Activated naive CD8-positive, alpha-beta T cell treated with anti-CD3 and anti-CD28 coated beads, Interleukin-2, amount 50 U/mL, for 24 hours (primary cell): ENCODE data around the gene GSE1.

Experiments used
- ATAC-seq: fragments of 150-1000 bp; cut with Tn5 transposase; one replicate; pipeline ENCODE4 v1.10.0; 2021
- DNase-seq: peaks from one replicate; pipeline ENCODE4 v3.0.0; 2021
- H3K27ac Mint-ChIP-seq: one replicate; pipeline ENCODE4 v1.8.0; 2021; ENCODE audit warnings: mild to moderate bottlenecking, mixed read lengths
- H3K27me3 Mint-ChIP-seq: one replicate; pipeline ENCODE4 v1.8.0; 2021; ENCODE audit warnings: mixed read lengths
- H3K36me3 Mint-ChIP-seq: one replicate; pipeline ENCODE4 v1.8.0; 2021; ENCODE audit warnings: low read depth, mixed read lengths
- H3K4me1 Mint-ChIP-seq: one replicate; pipeline ENCODE4 v1.8.0; 2021; ENCODE audit warnings: mixed read lengths
- H3K4me3 Mint-ChIP-seq: one replicate; pipeline ENCODE4 v1.8.0; 2021; ENCODE audit warnings: mild to moderate bottlenecking, moderate library complexity, mixed read lengths
- H3K9me3 Mint-ChIP-seq: one replicate; pipeline ENCODE4 v1.8.0; 2021; ENCODE audit warnings: mixed read lengths

Gene GSE1

DNA sequence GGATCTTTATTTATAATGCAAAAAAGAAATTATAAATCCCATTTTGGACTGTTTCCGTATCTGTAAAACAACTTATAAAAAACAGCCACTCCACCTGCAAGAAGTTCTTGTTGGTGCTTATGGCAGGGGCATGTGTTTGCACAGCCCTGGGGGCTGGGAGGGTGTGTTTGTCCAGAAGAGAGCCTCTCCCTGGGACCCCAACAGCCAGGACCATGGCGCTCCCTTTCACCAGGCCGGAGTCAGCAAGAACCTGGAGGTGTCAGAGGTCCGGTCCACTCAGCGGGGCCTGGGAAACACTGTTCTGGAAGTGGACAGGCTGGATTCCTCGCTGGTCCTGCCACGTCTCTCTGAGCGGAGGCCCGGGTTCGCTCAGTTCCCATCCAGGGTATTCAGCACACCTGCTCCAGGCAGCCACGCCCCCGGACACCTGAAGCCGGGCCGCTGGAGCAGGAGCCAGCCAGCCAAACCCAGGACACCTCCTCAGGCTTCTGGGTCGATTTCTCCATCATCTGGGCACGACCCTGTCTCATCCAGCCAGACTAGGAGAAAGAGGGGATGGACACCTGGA is 94.5 kb downstream of the GSE1 start:
- Mint-ChIP-seq H3K4me1 (no peaks in the 10 kb centered on the region), H3K27me3 (no peaks in the 10 kb centered on the region), H3K36me3 (peaks cover 4% of the 10 kb centered on the region), H3K4me3 (no peak overlapping the region), H3K27ac (no peak overlapping the region), H3K9me3 (no peaks in the 10 kb centered on the region)
- DNase-seq: no peak
- no peak for ATAC-seq

DNA sequence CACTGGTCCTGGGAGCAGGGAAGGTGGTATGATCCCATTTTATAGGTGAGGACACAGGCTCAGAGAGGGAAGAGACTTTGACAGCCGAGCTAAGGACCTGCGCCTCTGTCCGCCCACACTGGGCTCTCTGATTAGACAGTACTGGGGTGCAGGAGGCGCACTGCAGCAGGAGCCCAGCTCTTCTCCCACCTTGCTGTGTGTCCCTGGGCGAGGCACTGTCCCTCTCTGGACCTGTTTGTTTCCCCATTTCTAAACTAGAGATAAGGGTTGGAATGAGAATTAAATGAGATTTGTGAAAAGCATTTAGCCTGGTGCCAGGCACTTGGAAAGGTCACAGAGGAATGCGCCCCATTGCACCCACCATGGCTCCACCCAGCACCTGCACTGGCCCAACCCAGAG is 95.2 kb downstream of the GSE1 start:
- no peaks in the 10 kb centered on the region for H3K4me1 Mint-ChIP-seq
- peaks cover 5% of the 10 kb centered on the region for H3K36me3 Mint-ChIP-seq
- DNase-seq (no peak), ATAC-seq (no peak)
- no peak overlapping the region for H3K27ac Mint-ChIP-seq
- no peak overlapping the region for H3K4me3 Mint-ChIP-seq
- no peaks in the 10 kb centered on the region for H3K27me3 Mint-ChIP-seq
- no peaks in the 10 kb centered on the region for H3K9me3 Mint-ChIP-seq

DNA sequence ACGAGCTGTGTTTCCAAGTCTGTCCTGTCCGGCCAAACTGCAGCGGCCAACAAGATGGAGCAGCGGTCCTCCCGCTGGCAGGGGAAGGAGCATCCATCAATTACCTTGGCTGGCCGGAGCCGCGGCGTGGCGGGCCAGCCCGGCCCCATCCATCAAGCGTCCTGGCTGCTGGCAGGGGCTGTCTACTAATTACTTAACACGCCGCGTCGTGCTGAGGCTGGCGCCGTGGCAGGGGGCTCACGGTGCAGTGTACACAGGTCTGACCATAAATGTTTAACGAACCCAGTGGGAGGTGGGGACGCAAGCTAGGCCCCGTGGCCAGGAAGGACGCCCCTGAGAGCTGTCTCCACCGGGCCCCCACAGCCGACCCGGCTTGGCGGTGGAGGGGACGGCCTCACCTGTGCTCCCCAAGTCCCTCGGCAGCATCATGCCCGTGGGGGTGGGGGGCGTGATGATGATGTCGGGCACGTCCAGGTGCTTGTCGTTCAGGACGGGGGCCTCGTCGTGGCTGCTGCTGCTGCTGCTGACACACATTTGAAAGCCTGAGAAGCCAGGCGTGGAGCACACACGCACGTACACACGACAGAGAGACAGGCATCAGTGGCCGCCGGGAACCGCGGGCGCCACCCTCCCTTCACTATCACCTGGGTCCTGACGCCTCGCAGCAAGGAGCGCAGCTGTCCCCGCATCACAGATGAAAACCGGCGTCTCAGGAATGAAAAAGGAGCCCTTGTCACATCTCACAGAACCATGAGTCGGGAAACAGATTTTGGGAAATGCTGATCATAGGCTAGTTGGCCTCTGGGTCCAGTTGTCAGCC is 96.9 kb downstream of the GSE1 start:
- no peak for DNase-seq
- Mint-ChIP-seq H3K4me1 (no peaks in the 10 kb centered on the region), H3K27me3 (no peaks in the 10 kb centered on the region), H3K36me3 (peaks cover 5% of the 10 kb centered on the region), H3K9me3 (no peaks in the 10 kb centered on the region), H3K4me3 (no peak overlapping the region), H3K27ac (no peak overlapping the region)
- no peak for ATAC-seq

DNA sequence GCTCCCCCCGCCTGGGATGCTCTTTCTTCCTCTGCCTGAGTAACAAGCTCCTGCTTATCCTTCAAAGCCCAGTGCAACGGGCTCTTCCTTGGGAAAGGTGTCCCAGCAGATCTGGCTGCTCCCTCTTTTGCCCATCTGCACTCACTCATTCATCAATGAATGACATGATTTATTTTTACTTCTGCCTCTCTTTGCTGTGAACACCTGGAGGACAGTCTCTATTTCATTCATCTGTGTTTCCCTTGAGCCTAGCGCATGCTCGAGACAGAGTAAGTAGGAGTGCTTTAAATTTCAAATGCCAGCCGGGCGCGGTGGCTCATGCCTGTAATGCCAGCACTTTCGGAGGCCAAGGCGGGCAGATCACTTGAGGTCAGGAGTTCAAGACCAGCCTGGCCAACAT is 97.6 kb downstream of the GSE1 start:
- peaks cover 5% of the 10 kb centered on the region for H3K36me3 Mint-ChIP-seq
- H3K4me3 Mint-ChIP-seq: no peak overlapping the region
- no peak for ATAC-seq
- H3K9me3 Mint-ChIP-seq: no peaks in the 10 kb centered on the region
- peaks cover 5% of the 10 kb centered on the region for H3K4me1 Mint-ChIP-seq
- H3K27ac Mint-ChIP-seq: no peak overlapping the region
- peaks cover 3% of the 10 kb centered on the region for H3K27me3 Mint-ChIP-seq
- DNase-seq: no peak

DNA sequence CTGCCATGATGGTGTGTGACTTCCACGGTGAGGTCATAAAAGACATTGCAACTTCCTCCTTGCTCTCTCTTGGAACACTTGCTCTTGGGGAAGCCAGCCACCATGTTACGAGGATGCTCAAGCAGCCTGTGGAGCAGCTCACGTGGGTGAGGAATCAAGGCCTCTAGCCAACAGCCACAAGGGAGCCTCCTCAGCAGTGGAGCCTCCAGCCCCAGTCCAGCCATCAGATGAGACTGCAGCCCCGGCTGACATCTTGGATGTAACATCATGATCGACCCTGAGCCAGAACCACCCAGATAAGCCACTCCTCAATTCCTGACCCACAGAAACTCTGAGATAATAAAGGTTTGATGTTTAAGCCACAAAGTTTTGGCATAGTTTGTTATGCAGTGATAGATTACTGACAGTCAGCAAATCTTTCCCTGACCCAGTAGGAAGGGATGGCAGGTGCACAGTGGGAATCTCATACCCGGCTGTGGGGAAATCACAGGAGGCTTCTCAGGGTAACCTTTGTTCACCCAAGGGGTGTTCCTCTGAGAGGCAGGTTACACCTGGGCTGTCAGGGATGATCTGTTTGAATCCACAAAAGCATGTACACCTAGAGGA is 99.0 kb downstream of the GSE1 start:
- H3K27me3 Mint-ChIP-seq: peaks cover 4% of the 10 kb centered on the region
- H3K36me3 Mint-ChIP-seq: peaks cover 5% of the 10 kb centered on the region
- H3K4me3 Mint-ChIP-seq: no peak overlapping the region
- ATAC-seq (no peak), DNase-seq (no peak)
- H3K4me1 Mint-ChIP-seq: peaks cover 8% of the 10 kb centered on the region
- H3K27ac Mint-ChIP-seq: no peak overlapping the region
- no peaks in the 10 kb centered on the region for H3K9me3 Mint-ChIP-seq

DNA sequence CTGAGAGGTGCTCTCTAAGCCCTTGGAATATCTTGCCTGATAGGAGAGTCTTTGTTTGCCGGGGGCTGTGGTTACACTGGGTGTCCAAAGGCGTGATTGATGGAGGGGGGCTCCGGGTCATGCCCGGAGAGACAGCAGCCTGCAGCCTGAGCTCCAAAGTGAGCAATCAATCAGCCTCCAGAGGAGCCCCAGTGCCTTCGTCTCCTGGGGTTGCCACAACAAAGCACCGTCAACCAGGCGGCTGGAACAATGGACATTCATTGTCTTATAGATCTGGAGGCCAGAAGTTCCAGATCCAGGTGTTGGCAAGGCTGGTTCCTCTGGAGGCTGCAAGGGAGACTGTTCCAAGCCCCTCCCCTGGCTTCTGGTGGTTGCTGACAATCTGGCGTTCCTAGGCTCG is 99.7 kb downstream of the GSE1 start:
- ATAC-seq (no peak), DNase-seq (no peak)
- peaks cover 9% of the 10 kb centered on the region for H3K4me1 Mint-ChIP-seq
- no peak overlapping the region for H3K4me3 Mint-ChIP-seq
- H3K9me3 Mint-ChIP-seq: no peaks in the 10 kb centered on the region
- H3K36me3 Mint-ChIP-seq: peaks cover 5% of the 10 kb centered on the region
- H3K27me3 Mint-ChIP-seq: peaks cover 4% of the 10 kb centered on the region
- no peak overlapping the region for H3K27ac Mint-ChIP-seq

DNA sequence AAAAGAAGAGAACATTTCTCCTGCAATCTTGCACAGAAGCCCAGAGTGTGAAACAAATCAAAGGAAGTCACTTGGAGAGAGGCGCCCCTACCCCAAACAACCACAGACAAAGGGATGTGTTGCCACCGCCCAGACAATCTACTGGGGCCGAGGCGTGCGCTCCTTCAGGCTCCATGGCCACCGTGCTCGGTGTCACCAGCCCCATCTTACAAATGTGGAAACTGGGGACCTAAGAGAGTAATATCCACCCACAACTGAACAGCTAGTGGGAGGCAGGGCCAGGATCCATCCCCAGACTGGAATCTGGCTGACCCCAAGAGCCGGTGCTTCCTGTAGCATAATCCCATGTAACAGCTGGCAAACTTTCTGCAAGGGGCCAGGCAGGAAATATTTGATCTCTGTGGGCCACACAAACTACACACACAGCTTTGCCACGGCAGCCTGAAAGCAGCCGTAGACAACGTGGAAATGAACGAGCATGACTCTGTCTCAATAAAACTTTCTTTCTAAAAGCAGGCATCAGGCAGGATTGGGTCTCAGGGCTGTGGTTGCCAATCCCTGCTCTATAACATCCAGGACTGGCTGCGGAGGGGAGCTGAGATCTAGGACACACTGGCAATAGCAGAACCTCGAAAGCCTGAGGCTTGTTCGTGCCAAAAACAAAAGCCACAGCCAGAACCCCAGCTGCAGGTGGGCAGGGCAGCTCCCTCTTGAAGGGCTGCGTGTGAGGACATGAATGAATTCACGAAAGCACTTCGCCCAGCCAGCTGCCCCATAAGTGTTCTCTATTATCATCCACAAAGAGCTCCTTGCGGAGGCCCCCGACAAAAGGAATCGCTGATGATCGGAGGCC is 102.3 kb downstream of the GSE1 start:
- ATAC-seq (no peak), DNase-seq (no peak)
- Mint-ChIP-seq H3K27me3 (peaks cover 4% of the 10 kb centered on the region), H3K9me3 (no peaks in the 10 kb centered on the region), H3K4me3 (no peak overlapping the region), H3K36me3 (peaks cover 5% of the 10 kb centered on the region), H3K4me1 (peaks cover 11% of the 10 kb centered on the region), H3K27ac (no peak overlapping the region)

DNA sequence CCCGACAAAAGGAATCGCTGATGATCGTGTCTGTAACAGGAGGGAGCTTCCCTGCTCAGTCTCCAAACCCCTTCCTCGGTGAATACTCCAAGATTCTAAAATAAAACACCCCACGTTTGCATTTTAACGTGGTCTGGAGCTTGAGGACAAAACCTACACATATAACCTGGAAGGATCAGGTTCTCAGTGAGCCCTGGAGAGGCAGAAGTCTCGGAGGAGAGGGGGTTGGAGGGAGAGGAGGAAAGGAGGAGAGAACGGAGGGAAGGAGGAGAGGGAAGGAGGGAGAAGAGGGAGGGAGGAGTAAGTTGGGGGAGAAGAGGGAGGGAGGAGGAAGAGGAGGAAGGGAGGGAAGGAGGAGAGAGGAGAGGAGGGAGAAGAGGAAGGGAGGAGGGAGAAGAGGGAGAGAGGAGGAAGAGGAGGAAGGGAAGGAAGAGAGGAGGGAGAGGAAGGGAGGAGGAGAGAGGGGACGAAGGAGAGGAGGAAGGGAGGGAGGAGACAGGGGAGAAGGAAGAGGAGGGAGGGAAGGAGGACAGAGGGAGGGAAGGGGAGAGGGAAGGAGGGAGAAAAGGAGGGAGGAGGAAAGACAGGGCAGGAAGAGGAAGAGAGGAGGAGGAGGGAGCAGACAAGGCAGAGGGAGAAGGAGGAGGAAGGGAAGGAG is 103.0 kb downstream of the GSE1 start:
- peaks cover 4% of the 10 kb centered on the region for H3K27me3 Mint-ChIP-seq
- no peak overlapping the region for H3K4me3 Mint-ChIP-seq

DNA sequence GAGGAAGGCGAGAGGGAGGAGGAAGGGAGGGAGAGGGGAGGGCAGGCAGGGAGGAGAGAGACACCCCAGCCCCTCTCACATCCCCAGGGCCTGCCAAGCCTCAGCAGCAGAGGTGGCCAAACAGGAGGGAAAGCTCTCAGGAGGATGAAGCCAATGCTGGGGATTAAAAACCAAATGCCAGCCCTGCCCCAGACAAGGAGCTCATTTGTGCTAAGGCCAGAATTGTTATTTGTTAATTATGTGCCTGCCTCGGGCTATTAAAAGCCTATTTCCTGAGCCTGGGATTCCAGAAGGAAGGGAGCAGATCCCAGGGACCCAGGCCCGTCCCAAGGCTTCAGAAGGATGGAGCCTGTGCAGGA is 103.5 kb downstream of the GSE1 start:
- no peak for ATAC-seq
- no peak for DNase-seq
- H3K27ac Mint-ChIP-seq: no peak overlapping the region
- peaks cover 4% of the 10 kb centered on the region for H3K27me3 Mint-ChIP-seq
- H3K4me3 Mint-ChIP-seq: no peak overlapping the region
- no peaks in the 10 kb centered on the region for H3K9me3 Mint-ChIP-seq
- peaks cover 11% of the 10 kb centered on the region for H3K4me1 Mint-ChIP-seq
- H3K36me3 Mint-ChIP-seq: peaks cover 5% of the 10 kb centered on the region

More for the DNA sequence above, 103.0 kb downstream of the GSE1 start:
- Mint-ChIP-seq H3K4me1 (peaks cover 11% of the 10 kb centered on the region), H3K9me3 (no peaks in the 10 kb centered on the region), H3K27ac (no peak overlapping the region), H3K36me3 (peaks cover 5% of the 10 kb centered on the region)
- DNase-seq (no peak), ATAC-seq (no peak)

DNA sequence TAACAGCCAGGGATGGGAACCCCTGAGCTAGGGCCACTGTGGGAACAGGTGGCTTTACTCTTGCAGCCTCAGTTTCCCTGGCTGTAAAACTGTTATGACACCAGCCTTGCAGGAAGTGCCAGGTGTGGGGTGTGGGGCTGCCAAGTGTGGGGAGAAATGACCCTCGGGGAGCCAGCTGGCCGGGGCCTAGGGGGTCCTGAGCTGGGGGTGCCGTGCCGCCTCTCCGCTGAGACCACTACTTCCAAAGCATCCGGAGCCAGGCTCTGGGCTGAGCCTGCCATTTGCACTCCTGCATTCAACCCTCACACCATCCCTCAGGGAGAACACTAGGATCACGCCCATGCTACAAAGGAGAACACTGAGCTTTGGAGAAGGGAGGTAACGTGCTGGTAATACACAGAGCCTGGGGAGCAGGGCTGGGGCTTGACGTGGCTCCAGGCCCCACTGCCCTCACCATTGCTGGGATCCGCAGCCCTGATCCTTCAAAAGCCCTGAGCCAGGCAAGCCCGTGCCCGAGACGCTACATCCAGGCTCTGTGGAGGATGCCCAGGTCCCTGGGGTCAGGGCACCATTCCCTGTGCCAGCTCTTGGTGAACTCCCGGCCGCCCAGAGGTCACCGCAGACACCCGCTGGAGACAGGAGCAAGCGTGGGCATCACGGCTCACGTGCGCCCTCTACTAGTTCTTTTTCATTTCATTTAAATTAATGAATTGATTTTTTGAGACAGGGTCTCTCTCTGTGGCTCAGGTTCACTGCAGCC is 104.5 kb downstream of the GSE1 start:
- H3K4me3 Mint-ChIP-seq: no peak overlapping the region
- peaks cover 11% of the 10 kb centered on the region for H3K4me1 Mint-ChIP-seq
- H3K36me3 Mint-ChIP-seq: peaks cover 2% of the 10 kb centered on the region
- H3K27me3 Mint-ChIP-seq: peaks cover 4% of the 10 kb centered on the region
- H3K27ac Mint-ChIP-seq: no peak overlapping the region
- ATAC-seq (peak; percentile 53), DNase-seq (peak; percentile 70)
- no peaks in the 10 kb centered on the region for H3K9me3 Mint-ChIP-seq

DNA sequence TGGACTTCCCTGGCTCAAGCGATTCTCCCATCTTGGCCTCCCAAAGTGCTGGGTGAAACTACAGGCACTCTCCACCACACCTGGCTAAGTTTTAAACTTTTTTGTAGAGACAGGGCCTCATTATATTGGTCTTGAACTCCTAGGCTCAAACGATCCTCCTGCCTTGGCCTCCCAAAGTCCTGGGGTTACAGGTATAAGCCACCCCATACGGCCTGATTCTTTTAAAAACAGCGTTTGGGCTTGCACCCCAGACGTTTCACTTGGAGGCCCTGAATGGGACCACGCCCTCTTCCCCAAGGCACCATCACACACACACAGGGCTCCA is 105.0 kb downstream of the GSE1 start:
- H3K36me3 Mint-ChIP-seq: no peaks in the 10 kb centered on the region
- ATAC-seq: no peak
- H3K27ac Mint-ChIP-seq: no peak overlapping the region

DNA sequence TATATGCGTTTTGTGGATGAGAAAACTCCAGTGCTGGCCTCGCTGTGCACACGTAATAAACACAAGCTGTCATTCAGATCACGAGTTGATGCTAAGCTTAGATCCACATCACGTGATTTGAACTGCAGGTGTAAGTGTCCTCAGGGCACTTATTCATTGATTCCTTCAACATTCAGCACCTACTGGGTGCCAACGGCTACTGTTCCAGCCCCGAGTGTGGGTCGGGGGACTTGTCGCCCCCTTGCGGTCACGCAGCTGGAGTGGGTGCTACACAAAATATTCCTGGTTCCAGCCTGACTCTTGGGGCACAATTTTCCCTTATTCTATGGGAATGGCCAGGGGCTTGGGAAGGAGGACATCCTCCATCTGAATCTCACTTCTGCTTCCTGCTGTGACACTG is 105.6 kb downstream of the GSE1 start:
- H3K4me3 Mint-ChIP-seq: no peak overlapping the region

More for the DNA sequence above, 105.0 kb downstream of the GSE1 start:
- Mint-ChIP-seq H3K4me1 (peaks cover 11% of the 10 kb centered on the region), H3K27me3 (peaks cover 4% of the 10 kb centered on the region), H3K9me3 (no peaks in the 10 kb centered on the region), H3K4me3 (no peak overlapping the region)
- no peak for DNase-seq

DNA sequence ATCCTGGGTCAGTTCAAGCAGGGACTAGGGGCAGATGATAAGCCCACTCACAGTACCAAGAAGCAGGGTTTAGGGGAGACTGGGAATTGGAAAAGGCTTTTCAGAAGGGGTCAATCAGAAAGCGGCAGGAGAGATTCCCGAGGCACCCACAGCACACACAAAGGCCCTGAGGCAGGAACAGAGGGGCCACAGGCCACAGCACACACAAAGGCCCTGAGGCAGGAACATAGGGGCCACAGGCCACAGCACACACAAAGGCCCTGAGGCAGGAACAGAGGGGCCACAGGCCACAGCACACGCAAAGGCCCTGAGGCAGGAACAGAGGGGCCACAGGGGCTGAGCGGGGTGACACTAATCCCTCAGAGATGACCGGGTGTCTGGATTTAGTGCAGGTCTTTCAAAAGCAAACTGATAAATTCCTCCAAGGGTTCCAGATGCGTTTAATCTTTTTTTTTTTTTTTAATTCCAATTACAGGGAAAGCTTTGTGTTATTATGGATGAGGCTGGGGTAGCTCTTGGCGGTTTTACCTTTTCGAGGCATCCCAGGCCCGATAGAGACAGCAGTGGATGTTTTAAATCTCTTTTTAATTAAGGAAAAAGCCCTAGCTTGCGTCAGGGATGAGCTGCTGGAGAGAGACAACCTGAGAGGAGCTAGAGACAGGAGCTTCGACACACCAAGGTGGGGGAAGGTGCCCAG is 106.6 kb downstream of the GSE1 start:
- no peaks in the 10 kb centered on the region for H3K36me3 Mint-ChIP-seq
- H3K4me1 Mint-ChIP-seq: peaks cover 11% of the 10 kb centered on the region
- H3K27ac Mint-ChIP-seq: no peak overlapping the region
- H3K27me3 Mint-ChIP-seq: peaks cover 4% of the 10 kb centered on the region
- H3K4me3 Mint-ChIP-seq: no peak overlapping the region
- ATAC-seq (no peak), DNase-seq (no peak)
- H3K9me3 Mint-ChIP-seq: no peaks in the 10 kb centered on the region

More for the DNA sequence above, 105.6 kb downstream of the GSE1 start:
- peak; percentile 21 for DNase-seq
- no peaks in the 10 kb centered on the region for H3K36me3 Mint-ChIP-seq
- ATAC-seq: no peak
- no peak overlapping the region for H3K27ac Mint-ChIP-seq
- peaks cover 4% of the 10 kb centered on the region for H3K27me3 Mint-ChIP-seq
- peaks cover 11% of the 10 kb centered on the region for H3K4me1 Mint-ChIP-seq
- H3K9me3 Mint-ChIP-seq: no peaks in the 10 kb centered on the region
